HG03342 (cell line): ENCODE results near the gene NUP50.

Source experiments
- ATAC-seq: cut with Tn5 transposase; IDR thresholded peaks from one replicate; pipeline ENCODE4 v1.9.1; 2021; ENCODE audit warnings: mild to moderate bottlenecking, moderate library complexity; ENCODE audit not compliant: unreplicated experiment

The NUP50 gene

DNA sequence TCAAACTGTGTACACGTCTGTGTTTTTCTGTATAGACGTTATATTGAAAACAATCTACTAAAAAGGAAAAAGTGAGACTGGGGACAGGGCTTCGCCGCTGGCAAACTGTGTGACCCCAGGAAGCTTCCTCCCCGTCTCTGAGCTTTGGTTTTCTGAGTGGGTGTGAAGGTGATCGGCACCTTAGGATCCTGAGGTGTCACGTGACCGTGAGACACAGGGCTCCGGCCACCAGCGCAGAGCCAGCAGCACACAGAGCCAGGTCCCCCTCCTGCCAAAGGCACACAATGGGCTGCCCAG, 44.9 kb downstream of the NUP50 start:
- ATAC-seq = no peak

DNA sequence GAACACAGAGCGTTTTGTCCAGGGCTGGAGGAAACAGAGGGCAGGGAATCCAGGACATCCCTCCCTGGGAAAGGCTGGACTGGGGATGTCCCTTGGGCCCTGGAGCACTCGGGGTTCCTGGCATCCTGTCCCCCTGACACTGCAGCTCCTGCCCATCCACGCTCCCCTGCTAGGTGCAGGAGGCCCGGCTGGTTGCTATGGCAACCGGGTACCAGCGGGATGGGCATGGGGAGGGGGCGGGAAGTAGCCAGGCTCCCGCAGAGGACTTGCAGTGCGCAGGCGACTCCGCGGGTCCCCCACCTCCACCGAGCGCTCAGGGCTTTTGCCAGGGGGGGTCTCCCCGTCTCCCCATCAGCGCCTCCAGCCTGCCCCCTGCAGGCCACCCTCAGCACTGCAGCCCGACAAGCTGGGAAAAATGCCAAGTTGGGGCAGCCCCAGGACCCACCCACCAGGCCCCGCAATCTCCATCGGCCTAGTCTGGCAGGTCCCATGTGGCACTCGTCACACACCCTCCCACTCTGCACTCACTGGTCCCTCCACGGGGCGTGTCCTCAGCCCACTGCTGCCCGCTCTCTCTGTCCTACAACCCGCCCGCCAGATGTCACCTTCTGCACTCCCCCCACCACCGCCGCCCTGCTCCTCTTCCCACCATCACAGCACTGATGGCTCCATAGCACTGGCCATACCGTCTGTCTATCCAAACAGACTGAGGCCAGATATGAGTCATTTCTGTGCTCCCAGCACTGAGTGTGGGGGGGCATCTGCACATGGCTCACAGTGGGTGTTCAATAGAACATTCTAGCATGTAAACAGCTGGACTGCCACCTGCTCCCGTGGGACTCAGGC, 45.5 kb downstream of the NUP50 start:
- ATAC-seq = no peak

DNA sequence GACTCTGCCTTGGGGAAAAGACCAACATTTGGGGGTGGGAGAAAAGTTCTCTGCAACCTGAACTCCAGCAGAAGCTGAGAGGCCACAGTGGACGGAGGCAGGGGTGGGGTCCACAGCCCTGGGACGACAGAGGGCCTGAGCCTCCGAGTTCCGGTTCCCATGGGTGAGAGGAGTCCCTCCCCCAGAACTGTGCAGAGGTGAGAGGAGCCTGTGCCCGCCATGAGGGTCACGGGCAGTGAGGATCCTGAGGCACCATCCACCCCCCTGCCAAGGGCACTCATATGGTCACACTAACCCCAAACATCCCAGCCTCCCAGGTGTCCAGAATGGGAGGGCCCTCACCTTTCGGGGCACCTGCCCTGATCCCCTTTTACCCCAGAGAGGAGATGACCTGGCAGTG, 46.4 kb downstream of the NUP50 start:
- no peak for ATAC-seq

DNA sequence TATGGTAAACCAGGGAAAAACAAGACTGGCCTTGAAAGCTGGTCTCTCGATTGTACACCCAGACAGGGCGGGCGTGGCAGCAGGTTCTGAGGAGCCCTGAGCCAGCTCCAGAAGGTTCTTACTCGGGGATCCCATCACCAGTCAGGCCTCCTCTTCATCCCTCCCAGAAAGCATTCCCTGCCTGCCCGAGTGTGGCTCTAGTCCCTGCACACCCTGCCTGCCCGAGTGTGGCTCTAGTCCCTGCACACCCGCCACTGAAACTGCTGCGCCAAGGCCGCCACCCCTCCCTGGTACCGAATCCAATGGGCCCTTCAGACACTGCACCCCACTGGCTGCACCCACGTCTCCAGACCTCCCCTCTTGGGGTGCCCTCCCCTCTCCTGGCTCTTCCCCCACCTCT, 46.9 kb downstream of the NUP50 start:
- no peak for ATAC-seq

DNA sequence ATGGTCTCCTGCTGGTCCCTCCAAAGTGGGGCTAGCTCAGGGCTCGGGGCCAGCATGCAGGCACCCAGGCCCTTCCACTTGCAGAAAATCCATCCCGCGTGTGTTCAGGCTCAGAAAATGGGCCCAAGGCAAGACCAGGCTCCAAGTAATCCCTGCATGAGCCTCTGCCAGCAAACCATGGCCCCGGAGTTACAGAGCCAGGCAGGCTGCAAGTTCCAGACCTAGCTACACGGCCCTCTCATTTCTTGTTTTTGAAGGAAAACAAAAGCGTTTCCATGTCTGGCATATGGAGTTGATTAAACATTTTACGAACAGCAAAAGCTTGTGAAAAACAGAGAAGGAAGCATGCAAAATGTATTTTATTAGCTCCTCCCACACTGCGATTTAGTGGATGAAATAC, 47.3 kb downstream of the NUP50 start:
- no peak for ATAC-seq

DNA sequence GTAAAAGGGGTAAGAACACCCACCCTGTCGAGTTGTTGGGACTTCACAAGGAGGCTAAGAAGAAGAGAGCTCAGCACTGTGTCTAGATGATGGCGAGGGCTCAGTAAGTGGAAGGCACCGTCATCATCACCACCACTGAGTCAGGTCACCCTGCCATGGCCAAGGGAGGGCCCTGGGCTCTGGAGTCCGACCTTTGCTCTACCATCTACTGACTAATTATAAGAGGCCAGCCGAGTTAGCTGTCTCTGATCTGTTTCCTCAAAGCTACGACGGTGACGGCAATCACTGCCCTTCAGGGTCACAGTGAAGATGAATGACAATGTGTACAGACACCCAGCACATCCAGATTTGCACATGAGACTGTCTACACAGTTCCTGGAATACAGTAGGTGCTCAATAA, 47.7 kb downstream of the NUP50 start:
- ATAC-seq = no peak

DNA sequence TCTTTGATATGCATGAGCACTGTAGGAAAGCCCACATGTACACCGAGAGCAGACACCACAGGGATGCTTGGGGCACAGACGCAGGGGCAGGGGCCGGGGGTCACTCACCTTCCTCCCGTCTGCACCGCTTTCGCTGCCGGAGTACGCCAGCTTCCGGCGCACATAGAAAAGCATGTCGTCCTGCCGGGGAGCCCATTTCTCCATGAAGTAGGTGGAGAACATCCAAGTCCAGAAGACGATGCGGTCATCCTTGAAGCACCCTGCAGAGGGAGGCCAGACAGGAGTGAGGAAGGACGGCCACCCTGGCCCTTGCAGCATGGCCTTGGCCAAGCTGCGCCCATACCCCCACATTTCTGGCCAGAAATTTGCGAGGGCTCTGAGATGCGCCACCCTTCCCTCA, 48.1 kb downstream of the NUP50 start:
- no peak for ATAC-seq

DNA sequence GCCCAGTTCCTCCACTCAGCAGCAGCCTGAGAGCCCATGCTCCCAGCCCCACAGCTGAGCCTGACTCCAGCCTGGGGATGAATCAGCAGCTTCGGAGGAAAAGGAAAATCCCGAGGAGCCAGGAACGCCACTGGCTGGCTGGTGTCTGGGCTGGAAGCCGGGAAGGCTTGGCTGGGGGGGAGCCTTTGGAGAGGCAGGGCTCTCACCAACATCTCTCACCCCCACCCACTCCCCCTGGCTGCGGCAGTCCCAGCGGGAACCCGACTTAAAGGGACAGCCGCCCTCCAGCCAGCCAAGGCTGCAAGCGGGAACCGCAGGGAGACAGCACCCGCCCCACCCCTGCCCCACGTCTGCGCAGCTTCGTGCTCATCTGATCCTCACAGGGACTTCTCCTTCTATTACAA, 48.6 kb downstream of the NUP50 start:
- ATAC-seq = no peak

DNA sequence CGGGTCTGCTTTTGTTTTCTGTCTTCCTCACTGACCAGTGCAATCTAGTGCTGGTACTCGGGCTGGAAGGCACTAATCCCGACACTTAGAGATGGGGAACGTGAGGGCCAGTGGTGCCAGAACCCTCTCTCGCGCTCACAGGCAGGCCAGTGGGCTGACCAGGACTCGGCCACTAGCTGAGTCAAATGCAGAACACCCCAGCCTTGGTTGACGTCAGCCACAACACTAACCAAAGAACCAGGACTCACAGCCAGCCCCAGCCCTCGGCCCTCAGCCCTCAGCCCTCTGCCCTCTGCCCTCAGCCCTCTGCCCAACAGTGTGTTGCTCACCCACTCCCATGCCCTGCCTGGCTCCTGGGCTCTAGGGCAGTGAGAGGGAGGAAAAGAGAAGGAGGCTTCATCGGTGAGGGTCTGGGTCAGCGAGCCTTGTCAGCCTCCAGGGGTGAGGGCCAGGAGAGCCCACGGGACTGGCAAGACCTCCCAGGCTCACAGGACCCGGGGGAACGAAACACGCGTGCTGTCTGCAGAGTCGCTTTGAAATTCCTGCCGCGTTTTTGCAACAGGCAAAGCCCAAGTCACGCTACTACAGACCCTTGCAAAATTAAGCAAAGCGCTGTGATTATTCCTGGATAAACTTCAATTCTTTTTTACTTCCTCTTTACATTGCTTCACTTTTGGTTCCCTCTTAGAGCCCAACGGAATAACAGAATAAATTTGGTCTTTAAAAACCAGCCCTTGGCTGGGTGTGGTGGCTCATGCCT, 49.4 kb downstream of the NUP50 start:
- no peak for ATAC-seq

DNA sequence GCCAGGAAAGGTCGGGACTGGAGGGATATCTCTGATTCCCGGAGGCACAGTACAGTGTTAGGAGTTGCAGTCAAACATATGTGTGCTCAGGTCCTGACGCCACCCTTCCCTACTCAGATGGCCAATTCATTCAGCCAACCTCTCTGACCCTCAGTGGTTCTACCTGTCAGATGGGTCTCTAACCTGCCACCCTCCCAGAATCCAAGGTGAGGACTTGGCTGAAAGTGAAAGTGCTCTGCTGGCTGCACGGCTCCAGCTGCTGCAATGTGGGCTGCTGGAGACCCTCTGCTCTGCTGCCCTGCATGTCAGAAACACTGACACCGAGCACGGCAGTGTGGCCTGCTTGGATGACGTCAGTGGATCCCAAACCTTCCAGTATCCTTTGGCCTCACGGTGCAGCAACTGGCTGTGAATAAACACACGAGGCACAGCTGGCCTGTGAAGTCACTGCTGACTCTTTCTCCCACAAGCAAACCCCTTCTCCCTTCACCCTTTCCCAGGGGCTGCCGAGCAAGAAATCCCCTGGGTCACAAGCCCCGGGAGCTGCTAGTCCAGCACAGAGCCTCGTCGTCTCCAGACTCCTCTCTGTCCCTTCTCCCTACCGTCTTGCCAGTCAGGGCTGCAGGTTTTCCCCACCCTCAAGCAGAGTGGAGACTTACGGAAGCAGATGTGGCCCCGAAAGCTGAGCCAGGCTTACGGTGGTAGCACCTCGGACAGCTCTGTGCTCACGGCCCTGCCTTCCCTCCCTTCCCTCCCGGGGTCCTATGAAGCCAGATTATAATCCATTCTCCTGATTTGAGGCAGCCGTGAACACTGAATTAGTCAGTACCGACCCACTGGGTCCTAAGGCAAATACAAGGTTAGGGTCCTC, 52.6 kb downstream of the NUP50 start:
- no peak for ATAC-seq

DNA sequence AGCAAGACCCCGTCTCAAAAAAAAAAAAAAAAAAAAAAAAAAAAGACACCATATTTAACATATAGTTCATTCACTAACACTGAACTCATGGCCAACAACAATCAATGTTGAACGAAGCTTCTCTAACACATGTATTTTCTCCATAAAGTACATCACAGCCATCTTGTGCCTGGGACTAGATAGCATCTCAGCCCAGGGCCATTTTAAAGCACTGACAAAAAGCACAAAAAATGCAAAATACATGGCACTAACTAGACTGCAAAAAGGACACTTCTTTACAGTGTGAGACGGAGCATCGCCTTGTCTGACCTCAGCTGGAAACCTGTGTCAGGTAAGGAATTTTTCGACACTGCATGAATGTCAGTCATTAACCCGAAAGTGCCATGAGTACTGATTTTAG, 53.6 kb downstream of the NUP50 start:
- no peak for ATAC-seq

DNA sequence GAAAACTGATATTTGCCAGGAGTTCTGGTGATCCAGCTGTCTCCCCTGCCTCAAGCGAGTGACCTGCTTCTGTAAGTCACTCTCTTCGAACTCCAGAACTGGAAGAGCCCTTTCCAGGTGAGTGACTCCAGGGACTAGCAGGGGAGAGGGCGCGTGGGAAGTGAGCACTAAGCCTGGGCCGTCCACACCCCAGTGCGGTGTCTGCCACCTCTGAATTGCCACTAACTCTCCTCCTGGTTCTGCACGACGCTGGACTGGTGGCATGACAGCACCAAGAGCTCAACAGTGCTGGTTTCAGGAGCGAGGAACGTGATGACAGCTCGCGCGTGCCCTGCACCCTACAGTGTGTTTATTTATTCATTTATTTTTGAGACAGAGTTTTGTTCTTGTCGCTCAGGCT, 54.1 kb downstream of the NUP50 start:
- ATAC-seq = no peak

DNA sequence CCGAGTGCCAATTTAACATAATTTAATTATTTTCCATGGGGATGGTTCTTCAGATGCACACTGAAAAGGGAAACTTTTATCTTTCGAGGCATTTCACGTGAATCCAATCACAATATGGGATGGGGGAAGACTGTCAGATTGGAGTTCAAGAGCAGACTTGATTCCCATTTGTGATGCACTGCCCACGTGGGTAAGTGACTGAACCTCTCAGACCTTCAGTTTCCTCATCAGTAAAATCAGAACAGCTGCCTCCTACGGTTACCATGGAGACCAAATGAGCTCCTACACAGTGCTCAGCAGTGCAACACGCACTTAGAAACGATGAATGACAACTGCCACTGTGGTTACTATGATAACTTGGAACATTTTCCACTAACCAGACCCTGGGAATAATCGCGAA, 55.3 kb downstream of the NUP50 start:
- peak; percentile 66 for ATAC-seq

DNA sequence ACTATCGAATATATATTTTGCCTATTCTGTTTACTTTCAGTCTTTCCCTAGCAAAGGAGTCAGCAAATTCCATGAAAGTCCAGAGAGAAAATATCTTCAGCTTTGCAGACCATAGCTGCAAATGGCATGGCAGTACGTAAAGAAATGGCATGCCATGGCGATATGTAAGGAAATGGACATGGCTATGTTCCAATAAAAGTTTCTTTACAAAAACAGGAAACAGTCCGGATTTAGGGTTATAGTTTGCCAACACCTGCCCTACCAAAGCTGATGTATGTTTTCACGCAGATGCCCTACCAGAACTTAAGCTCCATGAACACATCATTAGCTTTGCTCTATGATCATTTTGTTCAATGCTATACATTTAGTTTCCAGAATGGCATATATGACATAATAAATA, 57.5 kb downstream of the NUP50 start:
- no peak for ATAC-seq

DNA sequence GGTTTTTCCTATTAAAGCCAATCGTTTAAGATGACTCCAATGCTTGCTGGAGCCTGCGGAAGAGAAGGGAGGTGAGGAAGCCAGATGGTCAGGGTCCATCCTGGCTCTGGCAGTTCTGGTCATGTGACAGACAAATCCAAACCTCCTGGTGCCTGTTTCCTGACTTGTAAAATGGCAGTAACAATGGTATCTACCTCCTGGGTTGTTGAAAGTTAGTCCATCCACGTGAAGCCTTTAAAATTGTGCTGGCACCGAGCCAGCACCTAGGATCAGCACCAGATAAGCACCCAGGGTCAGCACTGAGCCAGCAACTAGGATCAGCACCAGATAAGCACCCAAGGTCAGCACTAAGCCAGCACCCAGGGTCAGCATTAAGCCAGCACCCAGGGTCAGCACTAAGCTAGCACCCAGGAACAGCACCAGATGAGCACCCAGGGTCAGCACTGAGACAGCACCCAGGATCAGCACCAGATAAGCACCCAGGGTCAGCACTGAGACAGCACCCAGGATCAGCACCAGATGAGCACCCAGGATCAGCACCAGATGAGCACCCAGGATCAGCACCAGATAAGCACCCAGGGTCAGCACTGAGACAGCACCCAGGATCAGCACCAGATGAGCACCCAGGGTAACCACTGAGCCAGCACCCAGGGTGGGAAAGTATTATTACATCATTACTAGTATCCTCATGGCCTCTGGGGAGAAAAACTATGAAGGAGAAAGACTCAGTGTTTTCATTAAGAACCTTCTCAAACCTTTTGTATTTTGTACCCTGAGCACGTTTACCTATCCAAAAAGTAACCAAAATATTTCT, 59.8 kb downstream of the NUP50 start:
- no peak for ATAC-seq

DNA sequence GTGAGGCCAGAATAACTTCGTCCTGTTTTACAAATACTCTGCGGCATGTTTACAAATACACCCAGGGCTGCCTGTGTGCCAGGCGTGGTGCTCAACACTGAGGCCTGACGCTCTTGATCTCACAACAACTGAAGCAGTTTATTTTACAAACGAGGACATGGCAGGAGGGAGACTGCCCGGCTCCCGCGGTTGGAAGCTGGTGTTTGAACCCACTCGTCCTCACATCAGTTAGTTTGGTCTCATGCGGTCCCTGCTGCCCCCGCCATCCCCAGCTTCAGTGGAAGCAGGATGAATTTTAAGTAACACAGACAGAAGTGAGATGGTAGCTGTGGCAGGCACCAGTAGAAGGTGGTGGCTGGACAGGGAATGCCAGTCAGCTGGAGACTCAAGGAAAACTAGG, 60.6 kb downstream of the NUP50 start:
- no peak for ATAC-seq

DNA sequence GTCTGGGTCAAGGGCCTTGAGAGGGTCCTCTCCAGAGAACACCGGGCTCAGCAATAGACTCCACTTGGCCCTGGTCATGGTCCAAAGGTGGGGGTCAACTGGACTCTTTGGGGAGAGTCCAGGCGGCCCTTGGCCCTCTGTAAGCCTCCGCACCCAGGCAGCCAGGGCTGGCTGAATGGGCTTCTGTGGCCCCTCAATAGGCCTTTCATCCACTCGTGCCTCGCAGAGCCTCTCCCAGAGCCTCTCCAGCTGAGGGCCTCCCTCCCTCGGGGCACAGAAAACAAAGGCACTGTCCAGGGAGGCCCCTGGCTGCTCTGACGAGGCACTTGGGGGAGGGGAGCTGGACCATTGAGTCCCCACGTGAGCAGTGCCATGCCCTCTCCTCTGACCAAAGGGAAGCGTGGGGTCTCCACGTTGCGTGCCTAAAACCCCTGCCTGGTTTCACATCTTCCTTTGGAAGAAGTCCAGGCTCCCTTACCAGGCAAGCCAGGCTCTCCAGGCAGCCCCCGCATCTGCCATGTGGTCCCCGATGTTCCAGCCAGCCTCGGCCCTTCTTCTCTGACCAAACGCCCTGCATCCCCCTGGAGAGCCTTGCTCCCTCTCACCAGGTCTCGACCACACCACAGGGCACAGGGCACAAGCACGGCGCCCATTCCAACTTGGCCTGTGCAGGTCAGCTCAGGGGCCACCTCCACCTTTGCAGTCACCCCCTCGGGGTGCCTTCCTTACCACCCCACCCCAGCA, 61.4 kb downstream of the NUP50 start:
- ATAC-seq = no peak

DNA sequence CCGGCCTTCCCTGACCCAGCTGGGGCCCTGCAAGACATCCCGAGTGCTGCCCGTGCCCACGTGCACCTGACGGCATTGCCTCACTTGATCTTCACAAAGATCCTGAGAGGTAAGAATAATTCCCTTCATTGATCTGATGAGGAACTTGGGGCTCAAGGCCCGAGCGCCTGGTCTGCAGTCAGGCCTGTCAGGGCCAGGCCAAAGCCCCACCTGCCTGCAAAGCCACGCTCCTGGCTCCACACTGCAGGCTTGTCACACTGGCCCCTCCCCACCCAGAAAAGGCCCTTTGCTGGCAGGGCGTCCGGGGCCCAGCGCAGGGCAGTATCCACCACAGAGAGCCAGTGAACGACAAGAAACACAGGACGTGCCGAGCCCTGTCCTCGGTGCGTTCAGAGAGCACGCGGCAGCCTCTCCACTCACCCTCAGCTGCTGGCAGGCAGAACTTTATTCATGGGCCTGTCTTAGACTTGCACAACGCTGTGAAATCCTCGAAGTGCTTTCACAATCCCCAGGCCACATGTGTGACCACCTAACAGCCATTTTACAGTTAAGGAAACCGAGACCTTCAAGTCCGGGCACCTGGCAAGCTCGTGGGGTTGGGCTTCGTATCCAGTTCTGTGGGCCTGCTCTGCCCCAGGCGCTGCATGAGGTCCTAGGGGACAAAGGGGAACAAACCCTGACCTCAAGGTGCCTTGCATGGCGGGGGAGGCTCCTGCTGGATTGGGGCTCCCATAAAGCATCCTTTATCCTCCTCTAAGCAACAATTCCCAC, 62.2 kb downstream of the NUP50 start:
- ATAC-seq = no peak

DNA sequence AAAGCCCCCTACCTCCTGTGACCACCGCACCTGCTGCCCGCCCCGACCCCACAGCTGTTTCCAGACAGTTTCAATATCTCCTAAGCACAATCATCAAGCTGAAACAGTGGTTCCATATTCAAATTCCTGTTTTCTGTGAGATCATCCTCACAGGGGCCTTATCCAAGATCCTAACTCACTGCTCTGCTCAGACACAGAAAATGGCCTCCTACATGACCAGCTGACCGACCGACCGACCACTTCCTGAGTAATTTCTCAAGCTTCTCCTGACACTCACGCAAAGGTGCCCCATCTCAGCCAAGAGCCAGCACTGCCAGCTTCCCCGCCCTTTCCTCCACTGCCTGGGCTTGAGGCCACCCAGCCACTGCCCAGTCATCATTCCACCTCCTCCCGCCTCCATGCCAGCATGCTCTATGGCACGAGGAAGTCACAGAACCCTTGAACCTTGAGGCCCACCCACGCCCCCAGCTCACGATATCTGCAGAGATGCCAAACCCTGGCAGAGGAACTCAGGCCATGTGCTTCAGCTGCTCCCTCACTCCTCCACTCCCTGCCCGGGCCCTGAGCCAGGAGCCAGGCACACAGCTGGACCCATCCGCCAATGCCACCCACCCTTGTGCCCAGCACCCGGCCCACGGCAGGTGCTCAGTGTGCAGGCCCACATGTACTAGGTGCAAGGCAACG, 62.9 kb downstream of the NUP50 start:
- ATAC-seq = no peak
